Neural cell (in vitro differentiated cells): Measurements from ENCODE around the gene SHISA7. TPM values are rescaled to one million over a fixed set of nuclear protein-coding genes. Genes with fewer than 3 reads are reported as not detected.

Experiments used
- H2AFZ ChIP-seq: fragments of 200-600, 300-800 bp; sonication (generic), shearing (Covaris generic); 2 replicates; pipeline ENCODE4 v1.6.0; 2014; ENCODE audit warnings: low read depth, mild to moderate bottlenecking, antibody characterized with exemption, low read length, moderate library complexity
- H3F3A ChIP-seq: fragments of 200-600 bp; shearing (Covaris generic); 2 replicates; pipeline ENCODE4 v1.6.1; 2016; ENCODE audit warnings: mild to moderate bottlenecking, moderate library complexity, mixed read lengths, antibody characterized with exemption, low read length; ENCODE audit not compliant: insufficient read depth, poor library complexity, severe bottlenecking
- H3K27ac ChIP-seq: fragments of 200-600, 300-800 bp; sonication (generic), shearing (Covaris generic); 2 replicates; pipeline ENCODE4 v1.5.1; 2014; ENCODE audit warnings: mild to moderate bottlenecking, low read length, moderate library complexity
- H3K27me3 ChIP-seq: fragments of 300-800, 200-600 bp; sonication (generic), shearing (Covaris generic); 2 replicates; pipeline ENCODE4 v1.6.0; 2014; ENCODE audit warnings: mild to moderate bottlenecking, low read depth, low read length, moderate library complexity; ENCODE audit not compliant: insufficient read depth
- H3K36me3 ChIP-seq: fragments of 300-800, 200-600 bp; sonication (generic), shearing (Covaris generic); 2 replicates; pipeline ENCODE4 v1.5.1; 2014; ENCODE audit warnings: mild to moderate bottlenecking, antibody characterized with exemption, low read length, moderate library complexity; ENCODE audit not compliant: insufficient read depth
- H3K4me2 ChIP-seq: fragments of 300-800, 200-600 bp; sonication (generic), shearing (Covaris generic); 2 replicates; pipeline ENCODE4 v1.6.0; 2014; ENCODE audit warnings: mild to moderate bottlenecking, low read length
- H3K4me3 ChIP-seq: fragments of 300-800, 200-600 bp; sonication (generic), shearing (Covaris generic); 2 replicates; pipeline ENCODE4 v1.5.1; 2014; ENCODE audit warnings: mild to moderate bottlenecking, low read length, moderate library complexity
- H3K79me2 ChIP-seq: fragments of 200-600 bp; shearing (Covaris generic); replicated peaks from 2 replicates; pipeline ENCODE4 v1.6.0; 2014; ENCODE audit warnings: mild to moderate bottlenecking, low read length, moderate library complexity; ENCODE audit not compliant: insufficient read depth
- H3K9ac ChIP-seq: fragments of 300-800, 200-600 bp; sonication (generic), shearing (Covaris generic); 2 replicates; pipeline ENCODE4 v1.6.1; 2016; ENCODE audit warnings: mild to moderate bottlenecking, low read length, mixed read lengths
- H3K9me2 ChIP-seq: fragments of 200-600 bp; shearing (Covaris generic); 2 replicates; pipeline ENCODE4 v1.6.1; 2016; ENCODE audit warnings: mild to moderate bottlenecking, low read length, mixed read lengths; ENCODE audit not compliant: insufficient read depth
- H3K9me3 ChIP-seq: fragments of 200-600, 300-800 bp; sonication (generic), shearing (Covaris generic); 2 replicates; pipeline ENCODE4 v1.6.1; 2016; ENCODE audit warnings: mild to moderate bottlenecking, mixed run types, low read length, moderate library complexity, mixed read lengths
- H4K20me1 ChIP-seq: fragments of 200-600 bp; shearing (Covaris generic); 2 replicates; pipeline ENCODE4 v1.6.1; 2016; ENCODE audit warnings: mild to moderate bottlenecking, mixed run types; ENCODE audit not compliant: insufficient read depth
- CTCF ChIP-seq: fragments of 450-650 bp; IDR thresholded peaks from 2 replicates; pipeline ENCODE4 v1.5.1; 2014; ENCODE audit warnings: antibody characterized with exemption, mild to moderate bottlenecking, moderate library complexity; ENCODE audit not compliant: poor library complexity, severe bottlenecking
- EP300 ChIP-seq: fragments of 450-650 bp; conservative IDR thresholded peaks from 2 replicates; pipeline ENCODE4 v1.6.1; 2014; ENCODE audit warnings: antibody characterized with exemption, mild to moderate bottlenecking, moderate library complexity; ENCODE audit not compliant: poor library complexity, severe bottlenecking
- EZH2 ChIP-seq: fragments of 200-600, 300-800 bp; shearing (Covaris generic), sonication (generic); IDR thresholded peaks from 2 replicates; pipeline ENCODE4 v1.6.1; 2014; ENCODE audit warnings: antibody characterized with exemption, low read length, borderline replicate concordance, mild to moderate bottlenecking; ENCODE audit not compliant: insufficient read depth, poor library complexity, severe bottlenecking
- MXI1 ChIP-seq: fragments of 450-650 bp; conservative IDR thresholded peaks from 2 replicates; pipeline ENCODE4 v1.6.1; 2014; ENCODE audit warnings: antibody characterized with exemption, mild to moderate bottlenecking; ENCODE audit not compliant: poor library complexity, severe bottlenecking
- POLR2AphosphoS5 ChIP-seq: IDR thresholded peaks from 2 replicates; pipeline ENCODE4 v1.6.1; 2012
- RAD21 ChIP-seq: fragments of 450-650 bp; conservative IDR thresholded peaks from 2 replicates; pipeline ENCODE4 v1.6.1; 2014; ENCODE audit warnings: antibody characterized with exemption, mild to moderate bottlenecking, moderate library complexity
- REST ChIP-seq: IDR thresholded peaks from 2 replicates; pipeline ENCODE4 v1.6.1; 2012; ENCODE audit warnings: borderline replicate concordance
- SMC3 ChIP-seq: fragments of 450-650 bp; conservative IDR thresholded peaks from 2 replicates; pipeline ENCODE4 v1.6.1; 2014; ENCODE audit warnings: antibody characterized with exemption, mild to moderate bottlenecking, moderate library complexity; ENCODE audit not compliant: poor library complexity
- TAF1 ChIP-seq: IDR thresholded peaks from 2 replicates; pipeline ENCODE4 v1.6.1; 2012; ENCODE audit warnings: low read depth
- polyA plus RNA-seq: library from polyadenylated mRNA; depleted of rRNA; stranded (reverse); fragments of >200 nt; gene quantifications from 2 replicates; pipeline ENCODE4 v1.2.3, GENCODE V29; 2014

Gene SHISA7
- polyA plus RNA-seq, 1 donor from 2014 or later, result 4.5 TPM

DNA sequence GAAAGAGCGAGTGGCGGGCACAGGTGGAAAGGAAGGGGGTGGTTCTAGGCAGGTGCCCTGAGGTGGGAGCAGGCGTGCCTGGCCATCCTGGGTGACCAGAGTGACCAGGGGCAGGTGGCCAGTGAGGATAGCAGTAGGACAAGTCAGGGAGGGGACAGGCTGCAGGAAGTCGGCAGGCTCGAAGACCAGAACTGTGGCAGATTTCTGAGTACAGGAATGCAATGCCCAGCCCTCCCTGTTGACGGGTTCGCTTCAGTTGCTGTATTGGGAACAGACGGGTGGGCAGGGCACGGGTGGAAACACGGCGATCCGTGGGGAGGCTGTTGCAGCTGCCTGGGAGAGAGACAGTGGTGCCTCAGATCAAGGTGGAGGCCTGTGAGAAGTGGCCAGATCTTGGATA lies 35.3 kb upstream of the SHISA7 start:
- Histone ChIP-seq H3F3A (no peaks in the 10 kb centered on the region), H3K9me3 (no peaks in the 10 kb centered on the region), H3K79me2 (peaks cover 8% of the 10 kb centered on the region), H3K4me3 (peak overlapping the region; percentile 66), H3K27ac (no peak overlapping the region), H2AFZ (no peak overlapping the region), H3K9ac (no peak overlapping the region), H3K9me2 (no peaks in the 10 kb centered on the region), H4K20me1 (no peaks in the 10 kb centered on the region), H3K4me2 (no peak overlapping the region), H3K27me3 (no peaks in the 10 kb centered on the region), H3K36me3 (no peaks in the 10 kb centered on the region)
- TF ChIP-seq MXI1, result no peak
- TF ChIP-seq RAD21, result no peak
- no peak for TF ChIP-seq REST
- no peak for TF ChIP-seq EP300
- TF ChIP-seq SMC3, result no peak
- no peak for TF ChIP-seq TAF1
- TF ChIP-seq EZH2, result no peak
- TF ChIP-seq POLR2AphosphoS5, result no peak
- TF ChIP-seq CTCF, result no peak

GRCh38 chr19:55477905-55478304 lies 34.8 kb upstream of the SHISA7 start:
- Histone ChIP-seq H3F3A (no peaks in the 10 kb centered on the region), H3K4me2 (no peak overlapping the region), H3K79me2 (peaks cover 8% of the 10 kb centered on the region), H3K9ac (peak overlapping the region; percentile 77), H3K4me3 (peak overlapping the region; percentile 66), H3K36me3 (no peaks in the 10 kb centered on the region), H3K9me2 (no peaks in the 10 kb centered on the region), H3K27me3 (no peaks in the 10 kb centered on the region), H3K9me3 (no peaks in the 10 kb centered on the region), H4K20me1 (no peaks in the 10 kb centered on the region), H3K27ac (peak overlapping the region; percentile 98), H2AFZ (no peak overlapping the region)
- TF ChIP-seq CTCF, result no peak
